ENCODE results near the gene LRMDA.
"Not testable (repeated sequence)": the region's sequence is repeated elsewhere in the genome, so short reads cannot be mapped to it uniquely, and the experiment has no call there.

LRMDA gene

DNA sequence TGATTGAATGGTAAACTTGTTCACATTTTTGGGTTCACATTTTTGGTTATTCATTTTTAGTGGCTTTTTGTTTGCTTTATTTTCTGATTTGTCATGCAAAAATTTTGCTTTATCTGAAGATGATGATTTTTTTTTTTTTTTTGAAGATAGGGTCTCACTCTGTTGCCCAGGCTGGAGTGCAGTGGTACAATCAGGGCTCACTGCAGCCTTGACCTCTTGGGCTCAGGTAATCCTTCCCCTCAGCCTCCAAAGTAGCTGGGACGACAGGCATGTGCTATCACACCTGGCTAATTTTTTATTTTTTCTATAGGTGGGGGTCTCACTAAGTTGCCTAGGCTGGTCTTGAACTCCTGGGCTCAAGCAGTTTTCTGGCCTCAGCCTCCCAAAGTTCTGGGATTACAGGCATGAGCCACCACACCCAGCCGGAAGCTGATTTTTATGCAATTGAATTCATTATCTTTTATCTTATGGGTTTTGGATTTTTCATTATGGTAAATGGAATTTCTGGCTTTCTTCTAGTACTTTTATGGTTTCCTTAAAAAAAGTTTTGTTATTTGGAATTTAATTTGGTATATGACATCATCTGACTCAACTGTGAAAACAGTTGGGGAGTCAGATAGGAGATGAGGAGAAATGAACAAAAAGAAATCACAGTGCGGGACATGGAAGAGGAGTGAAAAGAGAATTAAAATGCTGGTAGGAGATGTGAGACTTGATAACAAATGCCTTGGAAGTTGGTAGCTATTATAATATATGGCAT lies 158.7 kb downstream of the LRMDA start:
- no peak for DNase-seq (ENCODE audit: low spot score)

DNA sequence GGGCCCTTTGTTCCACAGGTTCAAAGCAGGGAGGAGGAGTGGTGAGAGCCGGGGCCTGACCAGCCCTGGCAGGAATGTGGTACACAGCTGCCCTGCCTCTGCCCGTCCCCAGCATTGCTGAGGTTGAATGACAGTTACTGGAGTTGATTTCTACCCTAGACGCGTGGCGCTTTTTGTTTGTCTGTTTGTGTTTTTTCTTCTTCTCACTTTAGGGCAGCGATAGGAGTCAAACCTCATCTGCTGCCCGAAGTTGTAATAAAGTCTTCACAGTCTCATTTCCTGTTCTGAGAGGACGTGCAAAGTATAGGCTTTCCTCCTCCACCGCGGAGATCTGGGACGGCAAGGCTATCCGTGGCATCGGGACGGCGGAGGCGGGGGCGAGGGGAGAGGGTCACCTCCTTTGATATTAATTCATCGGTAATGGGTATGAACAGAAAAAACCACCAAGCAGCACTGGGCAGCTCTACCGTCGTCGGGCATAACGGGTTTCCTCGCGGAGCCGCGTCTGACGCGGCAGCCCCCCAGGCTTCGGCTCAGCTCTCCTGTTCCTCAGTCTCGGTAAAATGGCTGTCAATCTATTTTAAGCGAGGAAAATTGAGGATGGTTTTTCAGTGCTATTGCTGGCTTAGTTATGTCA lies 160.8 kb downstream of the LRMDA start:
- DNase-seq (ENCODE audit: low spot score): no peak

DNA sequence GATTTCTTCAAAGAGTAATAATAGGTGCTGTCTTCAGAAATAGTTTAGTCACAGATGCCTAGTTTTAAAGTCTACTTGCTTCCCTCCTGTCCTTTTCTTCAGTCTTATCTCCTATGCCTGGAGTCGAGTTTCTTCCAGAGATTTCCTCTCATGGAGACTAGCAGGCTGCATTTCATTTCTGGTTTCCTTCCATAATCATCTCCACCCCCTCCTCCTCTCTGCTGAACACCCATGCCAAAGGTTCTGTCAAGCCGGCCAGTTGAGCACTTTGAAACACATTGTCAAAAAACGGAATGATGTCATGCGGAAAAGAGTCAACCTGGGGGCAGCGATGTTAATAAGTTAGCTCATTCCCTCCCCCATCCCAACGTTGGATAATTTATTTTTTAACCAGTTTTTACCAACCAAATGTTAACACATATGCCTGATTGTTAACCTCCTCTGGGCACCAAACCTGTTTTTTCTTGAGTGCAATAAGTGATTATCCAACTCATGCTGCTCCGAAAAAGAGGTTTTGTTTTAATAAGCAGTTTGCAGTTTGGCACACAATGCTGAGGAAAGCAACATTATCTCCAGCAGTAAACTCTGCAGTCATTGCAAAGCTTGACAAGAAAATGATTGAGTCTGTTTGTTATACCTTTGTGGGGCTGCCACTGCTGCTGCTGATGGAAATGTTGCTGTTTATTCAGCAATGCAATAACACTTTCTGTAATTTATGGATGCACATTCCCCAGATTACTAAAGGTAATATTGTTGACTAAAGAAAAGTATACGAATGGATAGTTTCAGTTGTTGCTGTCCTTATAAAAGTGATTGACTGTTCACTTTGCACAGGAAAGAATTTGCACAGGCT lies 161.6 kb downstream of the LRMDA start:
- no peak for DNase-seq (ENCODE audit: low spot score)

DNA sequence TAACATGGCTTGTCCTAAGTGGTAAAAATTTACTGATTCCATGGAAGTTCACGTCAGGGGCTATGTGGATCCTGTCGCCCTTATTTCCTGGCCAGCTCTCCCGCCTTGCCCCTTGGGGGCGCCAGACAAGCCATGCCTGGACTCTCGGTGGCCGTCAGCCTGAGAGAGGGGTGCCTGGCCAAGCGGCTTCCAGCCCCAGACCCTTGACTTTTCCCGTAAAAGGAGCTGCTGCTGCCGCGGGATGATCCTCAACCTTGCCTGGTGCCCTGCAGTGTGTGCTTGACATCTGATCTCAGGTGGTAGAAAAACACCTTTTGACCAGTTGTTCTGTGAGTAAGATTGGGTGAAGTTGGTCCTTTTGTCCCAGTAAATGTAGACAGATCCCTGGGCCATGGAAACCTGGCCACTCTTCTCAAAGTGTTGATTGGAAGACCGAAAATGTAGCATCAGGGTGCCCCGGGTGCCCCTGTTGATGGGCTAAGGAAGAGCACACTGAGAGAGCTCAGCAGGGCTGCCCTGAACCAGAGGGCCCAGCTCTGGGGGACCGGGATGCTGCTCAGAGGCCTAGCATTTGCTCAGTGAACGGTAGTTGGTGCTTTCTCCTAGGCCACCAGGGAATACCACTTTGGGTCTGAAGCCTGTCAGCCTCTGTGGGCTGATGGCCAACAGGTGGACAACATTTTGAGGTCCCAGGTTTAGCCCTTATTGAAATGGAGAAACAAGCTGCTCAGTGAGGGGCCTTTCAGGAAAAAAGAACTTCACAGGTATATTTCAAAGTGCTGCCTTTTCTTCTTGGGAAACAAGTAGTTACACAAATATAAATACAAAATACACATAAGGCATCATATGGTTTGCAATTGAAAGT lies 162.5 kb downstream of the LRMDA start:
- no peak for DNase-seq (ENCODE audit: low spot score)

DNA sequence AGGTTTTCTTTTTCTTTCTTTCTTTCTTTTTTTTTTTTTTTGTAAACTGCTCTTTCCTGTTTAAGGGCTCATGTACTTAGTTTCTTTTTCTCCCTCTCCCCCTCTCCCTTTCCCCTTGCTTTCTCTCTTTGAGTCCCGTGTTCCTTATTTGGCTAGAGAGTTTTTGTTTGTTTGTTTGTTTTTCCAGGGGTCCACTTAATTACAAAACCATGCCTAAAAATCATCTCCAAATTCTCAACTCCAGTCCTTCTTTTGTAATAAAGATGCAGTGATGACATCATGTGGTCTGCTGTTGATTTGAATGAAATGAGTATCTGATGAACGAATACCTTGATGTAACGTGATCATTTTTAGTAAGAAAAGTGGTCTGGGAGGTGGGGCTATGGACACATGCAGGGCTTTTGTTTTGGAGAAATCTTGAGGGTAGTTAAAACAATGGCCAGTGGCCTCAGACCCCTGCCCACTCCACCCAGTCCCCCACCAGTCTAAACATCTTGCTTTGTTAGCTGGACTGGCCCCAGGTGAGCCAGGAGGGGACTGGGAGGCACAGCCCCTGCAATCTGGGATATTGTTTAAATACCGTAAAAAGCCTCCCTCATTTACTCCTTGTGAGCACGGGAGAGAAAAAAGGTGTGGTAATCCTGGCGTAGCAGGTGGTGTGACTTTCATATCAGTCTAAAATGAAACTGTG lies 165.7 kb downstream of the LRMDA start:
- no peak for DNase-seq (ENCODE audit: low spot score)

DNA sequence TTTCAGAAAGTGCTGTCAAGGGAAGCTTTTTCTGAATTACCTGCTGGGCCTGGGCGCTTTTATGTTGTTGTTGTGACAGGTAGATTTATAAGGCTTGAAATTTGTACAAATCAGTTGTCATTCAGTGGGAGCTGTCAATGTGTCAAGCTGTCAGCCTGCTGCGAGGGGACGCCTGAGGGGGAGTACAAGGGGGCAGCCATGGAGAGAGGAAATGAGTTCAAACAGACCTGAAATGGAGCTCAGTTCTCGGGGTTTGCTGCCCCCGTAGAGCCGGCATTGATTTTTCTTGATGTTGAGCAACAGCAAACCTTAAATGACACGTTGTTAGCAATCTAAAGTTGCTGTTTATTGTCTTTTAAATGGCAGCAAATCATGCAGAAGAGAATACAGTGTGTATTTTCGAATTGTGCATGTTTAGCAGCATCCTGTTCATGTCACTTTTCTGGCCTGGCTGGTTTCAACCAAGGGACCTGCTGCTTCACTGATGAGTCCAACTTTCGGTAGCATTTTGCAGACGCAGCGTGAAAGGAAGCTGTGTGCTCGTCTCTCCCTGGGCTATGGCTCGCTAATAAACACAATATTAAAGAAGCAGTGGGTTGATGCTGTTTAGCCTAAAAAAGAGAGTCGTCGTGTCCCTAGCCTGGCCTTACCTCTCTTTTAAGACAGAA lies 166.5 kb downstream of the LRMDA start:
- DNase-seq (ENCODE audit: low spot score): no peak

DNA sequence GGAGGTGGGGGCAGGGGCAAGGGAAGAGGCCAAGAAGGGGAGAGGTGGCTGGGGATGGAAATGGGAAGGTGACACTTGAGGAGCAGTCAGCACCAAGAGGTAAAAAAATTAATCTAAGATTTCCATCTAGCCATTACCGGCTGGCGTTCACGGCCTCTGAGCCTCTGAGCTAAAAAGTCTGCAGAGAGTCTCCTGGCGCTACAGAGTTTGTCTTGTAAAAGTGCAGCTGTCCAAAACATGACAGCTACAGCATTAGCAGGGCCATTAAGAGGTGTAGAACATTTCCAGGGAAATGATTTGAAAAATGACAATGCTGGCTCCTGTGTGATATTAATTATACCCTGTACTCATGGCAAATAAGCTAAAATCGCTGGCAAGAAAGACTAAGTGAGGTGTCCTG lies 167.6 kb downstream of the LRMDA start:
- DNase-seq (ENCODE audit: low spot score): no peak

DNA sequence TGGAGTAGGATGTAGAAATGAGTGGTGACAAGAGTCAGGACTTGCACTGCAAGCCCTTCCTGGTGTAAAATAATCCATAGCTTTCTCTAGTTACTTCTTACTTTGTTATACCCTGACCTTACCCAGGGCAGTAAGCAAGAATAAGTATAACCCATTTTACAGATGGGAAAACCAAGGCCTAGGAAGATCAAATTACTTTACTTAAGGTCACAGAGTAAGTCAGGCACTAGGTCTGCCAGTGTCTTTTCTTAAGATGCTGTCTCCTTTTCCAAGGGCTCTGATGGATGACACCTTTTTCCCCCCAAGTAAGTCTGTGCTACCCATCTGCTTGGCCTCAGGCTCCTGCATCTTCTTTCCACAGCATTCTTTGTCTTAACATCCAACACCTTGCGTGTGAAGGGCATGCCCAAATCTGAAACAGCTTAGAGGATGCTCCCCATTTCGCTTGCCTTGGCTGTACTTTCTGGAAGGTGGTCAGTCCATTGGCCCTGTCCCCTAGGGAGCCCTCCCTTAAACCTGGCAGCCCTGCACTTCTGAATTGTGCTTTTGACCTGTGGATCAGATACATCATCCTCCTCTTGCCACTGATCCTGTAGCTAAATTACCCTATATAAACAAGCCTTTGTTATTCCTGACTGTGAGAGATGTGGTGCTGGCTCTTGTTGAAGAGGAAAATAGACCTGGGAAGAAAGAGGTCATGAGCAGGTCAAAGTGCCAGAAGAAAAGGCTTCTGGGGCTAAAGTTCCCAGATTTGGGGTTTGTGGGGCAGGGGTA lies 168.6 kb downstream of the LRMDA start:
- DNase-seq (ENCODE audit: low spot score): no peak

DNA sequence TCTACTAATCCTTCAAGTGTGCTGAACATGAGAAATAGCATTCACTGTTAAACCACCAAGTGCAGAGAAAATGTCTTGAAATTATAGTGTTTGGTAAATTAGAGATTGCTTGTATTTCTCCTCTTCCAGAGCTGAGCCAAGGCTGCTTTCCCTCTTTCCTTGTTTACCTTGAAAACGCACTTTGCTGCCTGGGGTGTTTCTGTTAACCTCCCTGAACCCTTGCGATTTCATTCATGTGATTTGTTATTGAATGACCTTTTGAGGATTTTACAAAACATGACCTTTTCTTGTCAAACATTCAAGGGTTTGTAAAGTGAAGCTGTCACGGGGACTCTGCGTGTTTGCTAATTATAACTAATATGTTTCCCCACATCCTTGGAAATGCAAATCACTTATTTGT lies 169.4 kb downstream of the LRMDA start:
- no peak for DNase-seq (ENCODE audit: low spot score)

DNA sequence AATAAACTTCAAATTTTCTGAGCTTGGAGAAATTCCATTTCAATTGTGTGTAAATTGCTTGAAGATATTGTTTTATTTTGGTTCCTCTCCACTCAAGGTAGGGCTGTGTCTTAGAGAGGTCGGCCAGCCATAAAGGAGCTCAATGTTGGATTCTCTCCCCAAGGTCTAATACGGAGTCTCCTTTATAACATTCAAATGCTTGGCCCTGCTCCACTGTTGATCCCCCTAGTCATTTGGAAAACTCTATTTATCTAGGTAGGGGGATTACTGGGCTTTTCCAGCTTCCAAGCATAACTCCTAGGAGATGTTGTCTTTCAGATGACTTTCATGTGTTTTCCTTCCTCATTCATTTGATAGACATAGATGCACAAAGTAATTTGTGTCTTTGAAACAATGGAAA lies 170.9 kb downstream of the LRMDA start:
- no peak for DNase-seq (ENCODE audit: low spot score)

DNA sequence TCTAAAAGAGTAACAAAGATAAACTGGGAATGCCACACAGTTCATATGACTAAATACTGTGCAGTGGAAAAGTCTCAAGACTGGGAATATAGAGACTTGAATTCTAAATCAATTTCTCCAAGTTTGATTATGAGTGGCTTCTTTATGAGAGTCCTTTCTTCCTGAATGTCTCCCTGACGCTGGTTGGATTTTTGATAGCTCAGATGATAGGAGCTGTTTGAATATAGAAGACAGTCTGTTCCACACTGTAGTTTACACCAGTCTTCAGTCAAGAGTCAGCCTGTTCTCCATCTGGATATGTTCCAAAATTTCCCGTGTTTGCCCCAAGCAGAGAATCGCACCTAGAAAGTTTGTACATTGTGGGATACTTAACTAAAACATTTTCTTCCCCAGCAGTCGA lies 173.7 kb downstream of the LRMDA start:
- DNase-seq (ENCODE audit: low spot score): no peak

DNA sequence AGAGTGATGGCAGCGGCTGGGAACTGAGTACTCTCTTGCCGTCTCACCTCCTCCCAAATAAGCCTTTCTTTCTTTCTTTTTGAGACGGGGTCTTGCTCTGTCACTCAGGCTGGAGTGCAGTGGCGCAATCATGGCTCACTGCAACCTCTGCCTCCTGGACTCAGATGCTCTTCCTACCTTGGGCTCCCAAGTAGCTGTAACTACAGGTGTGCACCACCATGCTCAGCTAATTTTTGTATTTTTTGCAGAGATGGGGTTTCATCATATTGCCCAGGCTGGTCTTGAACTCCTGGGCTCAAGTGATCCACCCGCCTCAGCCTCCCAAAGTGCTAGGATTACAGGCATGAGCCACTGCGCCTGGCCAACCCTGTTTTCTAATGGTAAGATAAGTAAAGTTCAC lies 174.4 kb downstream of the LRMDA start:
- not testable (repeated sequence) for DNase-seq (ENCODE audit: low spot score)

DNA sequence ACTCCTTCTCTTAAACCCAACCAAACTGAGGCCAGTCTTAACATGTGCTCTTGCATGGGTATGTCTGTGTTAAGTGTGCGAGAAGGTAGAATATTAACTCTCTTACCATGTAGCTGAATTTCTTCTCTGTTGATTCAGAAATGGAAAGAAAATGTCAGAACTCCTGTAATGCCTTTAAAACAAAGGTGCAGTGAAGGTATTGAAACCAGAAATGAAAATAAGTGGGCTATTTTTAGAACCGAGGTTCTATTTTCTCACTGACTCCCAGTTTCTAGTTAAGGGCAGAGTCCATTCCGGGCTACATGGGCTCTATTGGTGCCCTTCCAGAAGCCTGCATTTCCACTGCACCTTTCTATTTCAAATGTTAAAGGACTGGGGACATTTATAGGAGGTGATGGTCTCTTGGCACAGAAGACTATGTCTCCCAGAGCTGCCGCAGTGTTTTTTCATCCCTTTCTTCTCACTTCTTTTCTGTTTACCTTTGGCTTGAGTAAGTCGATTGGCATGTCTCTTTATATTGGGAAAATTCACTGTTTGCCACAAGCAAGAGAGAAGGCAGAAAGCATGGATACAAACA lies 174.9 kb downstream of the LRMDA start:
- DNase-seq (ENCODE audit: low spot score): no peak

DNA sequence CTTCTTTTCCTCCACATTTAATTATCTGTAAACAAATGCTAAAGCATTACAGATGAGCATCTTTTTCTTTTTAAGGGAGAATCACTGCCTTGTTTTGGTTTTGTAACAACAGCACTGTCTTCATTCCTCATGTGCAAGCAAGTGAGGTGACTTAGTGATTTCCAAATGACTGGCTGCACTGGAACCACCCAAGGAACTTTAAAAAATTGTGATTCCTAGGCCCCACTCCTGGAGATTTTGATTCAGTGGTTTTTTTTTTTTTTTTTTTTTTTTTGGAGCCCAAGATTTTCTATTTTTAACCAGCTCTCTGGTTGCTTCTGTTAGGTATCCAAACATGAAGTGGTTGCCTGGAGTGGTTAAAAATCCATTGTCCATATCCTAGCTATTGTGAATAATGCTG lies 176.2 kb downstream of the LRMDA start:
- DNase-seq (ENCODE audit: low spot score): no peak

DNA sequence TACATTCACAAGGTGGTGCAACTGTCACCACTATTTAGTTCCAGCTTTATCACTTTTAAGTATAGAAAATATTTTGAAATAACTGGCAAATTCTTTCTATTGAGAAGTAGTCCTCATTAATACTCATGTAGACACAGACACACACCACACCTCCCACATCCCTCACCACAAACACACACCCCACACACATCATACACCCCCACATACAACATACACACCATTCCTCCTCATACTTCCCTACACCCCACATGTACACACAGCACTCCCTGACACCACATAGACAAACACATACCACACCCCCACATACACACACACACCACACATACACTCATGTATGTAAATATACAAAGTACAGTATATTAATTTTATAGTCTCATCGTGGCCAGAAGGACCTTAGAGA lies 178.8 kb downstream of the LRMDA start:
- no peak for DNase-seq (ENCODE audit: low spot score)

DNA sequence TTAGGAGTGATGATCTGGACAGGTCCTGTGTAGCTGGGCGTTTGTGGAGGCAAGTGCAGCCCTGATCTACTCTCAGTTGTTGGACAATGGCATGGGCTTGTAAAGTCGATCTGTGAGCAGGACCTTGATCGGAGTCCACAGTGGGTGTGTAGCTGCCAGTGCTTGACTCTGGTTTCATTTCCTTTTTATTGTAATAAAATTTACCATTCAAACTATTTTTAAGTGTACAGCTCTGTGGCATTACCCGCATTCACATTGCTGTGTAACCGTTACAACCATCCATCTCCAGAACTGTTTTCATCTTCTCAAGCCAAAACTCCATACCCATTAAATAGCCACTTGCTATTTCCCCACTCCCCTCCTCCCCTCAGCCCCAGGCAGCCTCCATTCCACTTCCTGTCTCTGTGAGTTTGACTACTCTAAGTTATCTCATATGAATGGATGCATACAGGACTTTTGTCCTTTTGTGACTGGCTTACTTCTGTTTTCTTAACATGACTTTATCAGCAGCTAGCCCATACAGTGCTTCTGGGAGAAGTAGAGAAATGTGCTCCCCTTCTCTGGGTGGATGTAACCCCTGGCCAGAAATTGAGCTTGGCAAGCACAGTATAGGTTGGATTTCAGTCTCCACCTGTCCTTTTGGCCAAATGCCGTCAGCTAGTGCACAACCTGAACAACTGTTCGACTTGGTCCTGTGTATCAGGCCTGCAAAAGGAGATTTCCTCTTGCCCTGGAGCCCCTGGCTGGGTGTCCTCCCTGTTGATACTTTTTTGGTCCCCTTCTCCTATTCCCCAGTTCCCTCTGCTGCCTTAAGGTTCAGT lies 180.0 kb downstream of the LRMDA start:
- DNase-seq (ENCODE audit: low spot score): no peak

DNA sequence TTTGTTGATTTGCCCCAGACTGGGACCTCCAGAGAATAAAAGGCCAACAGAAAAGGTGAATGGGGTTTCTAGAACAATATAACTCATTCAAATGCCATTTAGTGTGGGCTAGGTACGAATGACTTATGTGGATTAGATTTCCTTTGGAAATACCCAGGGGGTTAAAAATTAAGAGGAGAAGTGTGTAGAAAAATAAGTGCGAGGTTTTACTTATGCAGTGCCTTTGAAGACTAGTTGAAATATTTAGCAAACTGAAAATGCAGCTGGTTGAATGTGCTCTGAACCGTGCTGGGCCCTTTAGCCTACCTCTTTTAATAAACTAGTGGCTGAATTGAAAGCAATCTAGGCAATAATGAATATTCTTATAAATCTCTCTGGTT lies 180.6 kb downstream of the LRMDA start:
- DNase-seq (ENCODE audit: low spot score): no peak

DNA sequence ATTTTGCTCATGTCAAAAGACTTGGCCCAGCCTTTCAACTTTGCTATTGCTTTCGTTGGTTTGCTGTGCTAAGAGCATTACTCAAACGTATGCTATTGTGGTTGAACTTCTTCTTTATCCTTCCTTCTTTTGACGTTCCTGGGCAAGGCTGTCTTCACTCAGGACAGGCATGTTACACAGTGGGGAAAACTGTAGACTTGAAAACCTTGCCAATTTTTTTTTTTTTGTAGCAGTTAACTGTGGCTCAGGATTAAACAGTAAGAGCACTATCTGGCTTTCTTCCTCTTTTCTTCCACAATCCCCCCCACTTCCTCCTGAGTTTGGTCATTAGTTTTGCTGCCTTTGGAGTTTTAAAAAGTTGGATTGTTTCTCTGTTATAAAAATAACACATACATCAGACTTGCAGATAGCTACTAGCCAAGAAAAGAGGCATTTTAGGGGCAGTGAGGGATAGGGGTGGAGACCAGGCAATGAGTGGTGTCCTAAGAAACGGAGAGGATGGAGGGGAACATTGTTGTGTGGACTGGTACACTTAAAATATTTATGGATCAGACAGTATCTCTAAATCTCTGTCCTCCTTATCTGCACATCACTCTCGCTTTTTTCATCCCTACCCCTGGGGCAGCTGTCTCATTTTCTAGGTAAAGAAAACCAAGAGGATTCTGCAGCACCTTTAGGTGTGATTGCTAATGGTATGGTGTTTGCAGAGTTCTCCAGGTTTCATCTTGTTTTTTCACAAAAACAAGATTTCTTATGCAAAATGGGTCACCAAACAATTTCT lies 181.7 kb downstream of the LRMDA start:
- peak; percentile 39 for DNase-seq (ENCODE audit: low spot score)

All from putamen (tissue), 1 donor.